ENCODE results near the gene DYRK1A.

DYRK1A gene

DNA sequence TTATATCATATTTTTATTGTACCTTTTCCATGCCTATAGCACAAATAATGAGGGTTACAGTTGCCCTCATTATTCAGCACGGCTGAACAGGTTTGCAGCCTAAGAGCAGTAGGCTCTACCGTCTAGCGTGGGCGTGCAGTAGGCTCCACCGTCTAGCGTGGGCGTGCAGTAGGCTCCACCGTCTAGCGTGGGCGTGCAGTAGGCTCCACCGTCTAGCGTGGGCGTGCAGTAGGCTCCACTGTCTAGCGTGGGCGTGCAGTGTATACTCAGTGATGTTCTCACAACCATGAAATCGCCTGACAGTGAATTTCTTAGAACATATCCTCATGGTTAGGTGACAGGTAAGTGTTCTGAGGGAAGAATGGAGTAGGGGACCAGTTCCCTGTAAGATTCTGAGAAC is 84.9 kb downstream of the DYRK1A start:
- DNase-seq = no peak

DNA sequence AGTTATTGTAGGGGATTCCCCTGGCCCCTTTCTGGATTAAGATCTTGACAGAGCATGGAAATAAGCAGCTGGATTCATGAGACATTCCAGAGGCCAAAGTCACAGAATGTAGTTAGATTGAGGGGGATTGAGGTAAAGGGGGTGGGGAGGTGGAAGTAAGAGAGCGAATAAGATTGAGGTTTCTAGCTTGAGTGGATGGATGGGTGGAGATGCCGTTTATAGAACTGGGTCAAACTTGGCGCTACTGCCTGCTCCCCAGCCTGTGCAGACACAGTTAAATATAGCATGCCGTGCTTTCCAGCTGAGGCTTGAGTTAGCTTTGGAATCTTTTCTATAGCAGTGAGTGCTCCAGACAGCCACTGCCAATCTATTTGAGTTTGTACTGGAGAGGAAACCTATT is 85.7 kb downstream of the DYRK1A start:
- peak; percentile 39 for DNase-seq

DNA sequence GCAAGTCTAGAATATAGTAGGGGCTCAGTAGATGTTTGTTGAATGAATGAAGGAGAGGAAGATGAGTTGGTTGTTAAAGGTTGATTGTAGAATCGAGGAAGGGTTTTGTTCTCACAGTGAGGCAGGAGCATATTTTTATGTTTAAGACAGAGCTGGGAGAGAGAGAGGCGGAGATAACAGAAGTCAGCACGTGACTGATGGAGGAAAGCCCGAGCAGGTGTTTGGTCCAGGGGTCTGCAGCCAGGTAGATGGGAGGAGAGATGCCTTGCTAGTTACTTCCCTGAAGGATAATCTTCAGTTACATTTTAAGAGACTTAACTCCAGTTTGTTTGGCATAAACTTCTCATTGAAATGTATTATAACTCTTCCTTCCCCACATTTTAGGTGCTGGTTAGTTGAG is 86.8 kb downstream of the DYRK1A start:
- no peak for DNase-seq

DNA sequence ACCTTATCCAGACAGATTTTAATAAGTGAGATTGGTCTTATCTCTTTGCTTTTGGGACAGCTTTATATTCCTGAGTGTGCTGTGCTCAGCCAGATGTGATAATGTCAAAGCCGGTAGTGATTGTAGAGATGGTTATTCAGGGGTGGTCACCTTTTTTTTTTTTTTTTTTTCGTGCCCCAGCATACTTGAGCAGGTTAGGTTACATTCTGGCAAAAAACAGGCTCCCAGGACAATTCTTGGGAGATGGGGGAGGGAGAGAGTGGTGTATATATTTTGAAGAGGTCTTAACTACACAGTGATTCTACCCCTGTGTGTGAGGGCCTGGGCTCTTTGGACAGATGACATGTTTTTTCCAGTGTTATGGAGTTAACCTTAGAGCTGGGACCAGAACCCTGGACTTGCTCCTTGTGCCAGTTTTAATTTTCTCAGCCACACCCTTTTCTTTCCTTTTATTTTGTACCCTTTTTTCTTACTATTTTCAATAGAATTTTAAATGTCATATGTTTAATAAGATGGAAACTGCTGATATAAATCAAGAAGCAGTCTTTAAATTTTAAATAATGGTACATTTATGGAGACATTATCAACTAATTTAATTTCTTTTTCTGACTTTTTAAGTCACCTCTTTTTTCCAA is 88.4 kb downstream of the DYRK1A start:
- DNase-seq = no peak

DNA sequence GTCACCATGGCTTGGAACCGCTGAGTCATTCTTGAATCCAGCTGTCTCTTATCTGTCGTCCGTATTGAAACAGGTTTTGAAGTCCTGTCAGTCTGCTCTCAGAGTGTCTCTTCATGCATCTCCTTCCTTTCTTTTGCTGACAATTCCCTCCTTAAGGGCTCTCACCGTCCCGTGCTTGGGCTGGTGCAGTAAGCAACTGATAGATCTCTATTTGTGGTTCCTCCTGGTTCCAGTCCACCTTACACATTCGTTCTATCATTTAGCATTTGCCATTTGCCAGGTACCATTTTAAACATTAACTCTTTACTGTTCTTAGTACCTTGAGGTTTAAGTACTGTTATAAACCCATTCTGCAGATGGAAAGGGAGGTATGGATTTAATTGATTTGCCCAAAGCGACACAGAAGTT is 88.9 kb downstream of the DYRK1A start:
- DNase-seq = no peak

- DNase-seq = no peak
These were observed 92.2 kb downstream of the DYRK1A start for GRCh38 chr21:37458669-37459276.

GRCh38 chr21:37459575-37459974 is 93.0 kb downstream of the DYRK1A start:
- no peak for DNase-seq

DNA sequence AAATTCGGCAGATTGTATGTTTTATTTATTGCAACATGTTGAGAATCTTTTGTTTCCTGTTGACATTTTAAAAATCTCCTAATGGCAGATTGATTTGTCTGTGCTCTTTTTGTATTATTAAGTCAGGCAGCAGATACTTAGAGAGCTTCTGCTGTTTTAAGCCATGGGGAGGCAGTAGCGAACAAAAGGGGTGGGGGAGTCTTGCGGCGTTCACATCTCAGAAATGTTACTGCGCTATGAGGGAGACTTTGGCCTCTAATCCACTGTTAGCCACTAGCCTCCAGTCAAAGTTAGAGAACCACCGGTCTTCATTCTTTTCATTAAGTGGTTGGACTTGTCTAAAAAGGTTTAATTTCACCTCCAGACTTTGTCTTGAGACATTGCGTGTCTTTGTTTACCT is 93.6 kb downstream of the DYRK1A start:
- DNase-seq = no peak

DNA sequence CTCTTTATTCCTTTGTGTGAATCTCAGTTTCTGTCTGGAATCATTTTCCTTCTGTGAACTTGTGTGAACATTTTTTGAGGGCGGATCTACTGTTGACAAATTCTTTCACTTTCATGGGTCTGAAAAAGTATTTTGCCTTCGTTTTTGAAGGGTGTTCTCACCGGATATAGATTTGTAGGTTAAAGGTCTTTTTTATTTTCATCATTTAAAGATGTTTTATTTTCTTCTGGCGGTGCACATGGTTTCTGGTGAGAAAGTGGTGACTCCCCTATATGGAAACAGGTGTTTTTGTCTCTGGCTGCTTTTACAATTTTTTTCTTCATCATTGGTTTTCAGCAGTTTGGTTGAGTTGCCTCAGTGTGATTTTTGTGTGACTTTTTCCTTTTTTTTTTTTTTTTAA is 94.9 kb downstream of the DYRK1A start:
- DNase-seq = no peak

GRCh38 chr21:37462087-37462861 is 95.7 kb downstream of the DYRK1A start:
- no peak for DNase-seq

DNA sequence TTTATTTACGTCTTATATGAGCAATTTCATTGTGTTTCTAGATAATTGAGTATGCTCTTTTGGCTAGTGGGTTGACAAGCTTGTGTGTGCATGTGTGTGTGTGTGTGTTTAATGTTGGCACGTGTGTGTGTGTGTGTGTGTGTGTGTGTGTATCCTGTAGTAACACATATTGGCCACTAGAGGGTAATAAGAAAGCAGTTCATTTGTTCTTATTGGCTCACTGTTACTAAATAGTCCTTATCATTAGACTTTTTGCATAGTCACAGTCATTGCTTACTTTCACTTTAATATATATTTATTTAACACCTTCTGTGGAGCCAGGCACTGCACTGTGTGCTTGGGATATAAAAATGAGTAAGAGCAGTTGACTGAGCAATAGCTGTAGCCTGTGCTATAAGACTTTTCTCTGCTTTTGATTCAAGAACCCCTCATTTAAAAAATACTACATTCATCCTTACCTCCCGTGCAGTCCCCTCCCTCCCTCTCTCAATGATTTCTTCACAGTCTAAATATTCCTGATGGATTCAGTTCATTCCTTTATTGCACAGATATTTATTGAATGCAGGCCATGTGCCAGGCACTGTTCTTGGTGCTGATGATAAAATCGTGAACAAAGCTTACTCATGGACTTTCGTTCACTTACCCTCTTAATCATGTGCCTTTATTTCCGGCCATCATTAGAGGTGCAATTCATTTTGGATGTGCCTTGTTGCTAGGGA is 96.7 kb downstream of the DYRK1A start:
- no peak for DNase-seq

DNA sequence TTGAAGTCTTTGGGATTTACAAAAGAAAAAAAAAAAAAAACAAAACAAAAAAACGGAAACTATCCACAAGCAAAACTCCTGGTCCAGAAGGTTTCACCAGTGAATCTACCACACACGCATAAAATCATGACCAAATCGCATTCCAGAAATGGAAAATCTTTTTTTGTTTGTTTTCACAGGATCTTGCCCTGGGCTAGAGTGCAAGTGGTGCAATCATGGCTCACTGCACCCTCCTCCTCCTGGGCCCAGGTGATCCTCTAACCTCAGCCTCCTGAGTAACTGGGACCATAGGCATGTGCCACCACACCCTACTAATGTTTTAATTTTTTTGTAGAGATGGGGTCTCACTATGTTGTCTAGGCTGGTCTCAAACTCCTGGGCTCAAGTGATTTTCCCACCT is 100.5 kb downstream of the DYRK1A start:
- no peak for DNase-seq

GRCh38 chr21:37468909-37469308 is 102.3 kb downstream of the DYRK1A start:
- no peak for DNase-seq

GRCh38 chr21:37469441-37469840 is 102.9 kb downstream of the DYRK1A start:
- no peak for DNase-seq

- DNase-seq = no peak
These were observed 106.0 kb downstream of the DYRK1A start for GRCh38 chr21:37472581-37472980.

- DNase-seq = no peak
These were observed 106.9 kb downstream of the DYRK1A start for GRCh38 chr21:37473491-37473890.

DNA sequence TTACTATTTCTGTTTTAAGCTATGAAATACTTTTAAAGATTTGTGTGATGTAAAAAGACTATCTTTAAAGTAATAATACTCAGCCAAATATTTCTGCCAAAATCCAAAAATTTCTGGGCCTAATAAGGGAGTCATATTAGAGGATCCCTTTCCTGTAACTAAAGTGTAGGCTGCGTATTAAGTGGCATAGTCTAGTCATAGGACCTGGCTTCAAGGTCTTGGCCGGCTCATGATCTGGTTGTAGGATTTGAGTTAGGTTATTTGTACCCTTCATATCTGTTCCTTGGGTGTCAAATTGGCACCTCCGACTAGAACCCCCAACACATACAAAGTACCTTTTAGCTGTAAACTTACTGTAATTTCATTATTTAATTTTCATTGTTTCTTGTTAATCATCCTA is 107.8 kb downstream of the DYRK1A start:
- no peak for DNase-seq

GRCh38 chr21:37475186-37475868 is 108.8 kb downstream of the DYRK1A start:
- DNase-seq = no peak

GRCh38 chr21:37478794-37479193 is 112.2 kb downstream of the DYRK1A start:
- no peak for DNase-seq

DNA sequence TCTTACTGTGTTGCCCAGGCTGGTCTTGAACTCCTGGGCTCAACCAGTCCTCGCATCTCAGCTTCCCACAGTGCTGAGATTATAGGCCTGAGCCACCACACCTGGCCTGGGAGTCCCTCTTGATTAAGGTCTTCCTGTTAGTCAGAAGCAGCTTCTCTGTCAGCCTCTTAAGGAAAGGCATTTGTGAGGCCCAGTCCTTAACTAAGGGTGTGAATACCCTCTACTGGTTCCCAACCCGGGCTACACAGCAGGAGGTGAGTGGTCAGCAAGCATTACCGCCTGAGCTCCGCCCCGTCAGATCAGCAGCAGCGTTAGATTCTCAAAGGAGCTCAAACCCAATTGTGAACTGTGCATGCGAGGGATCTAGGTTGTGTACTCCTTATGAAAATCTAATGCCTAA is 117.2 kb downstream of the DYRK1A start:
- DNase-seq = no peak

GRCh38 chr21:37484535-37485474 is 118.2 kb downstream of the DYRK1A start:
- no peak for DNase-seq

GRCh38 chr21:37489553-37489952 is 123.0 kb downstream of the DYRK1A start:
- no peak for DNase-seq

Measured in T1000 (cell line).